ENCODE data around the gene CDC42.

DNA sequence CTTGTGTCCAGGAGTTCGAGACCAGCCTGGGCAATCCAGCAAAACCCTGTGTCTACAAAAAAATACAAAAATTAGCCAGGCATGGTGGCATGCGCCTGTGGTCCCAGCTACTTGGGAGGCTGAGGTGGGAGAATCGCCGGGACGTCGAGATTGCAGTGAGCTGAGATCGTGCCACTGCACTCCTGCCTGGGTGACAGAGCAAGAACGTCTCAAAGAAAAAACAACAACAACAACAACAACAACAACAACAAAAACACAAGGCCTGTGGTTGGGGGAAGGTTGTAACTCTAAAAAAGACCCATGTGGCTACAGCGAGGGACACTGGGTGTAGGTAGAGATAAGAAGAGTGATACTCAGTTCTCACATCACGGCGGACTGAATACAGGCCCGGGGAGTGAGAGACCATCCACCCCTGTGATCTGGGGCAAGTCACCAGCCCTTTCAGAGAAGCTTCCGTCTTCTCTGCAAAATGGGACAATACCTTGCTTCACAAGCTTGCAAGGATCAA, 848 bp upstream of the CDC42 start:
- TF ChIP-seq, protein P1, sequence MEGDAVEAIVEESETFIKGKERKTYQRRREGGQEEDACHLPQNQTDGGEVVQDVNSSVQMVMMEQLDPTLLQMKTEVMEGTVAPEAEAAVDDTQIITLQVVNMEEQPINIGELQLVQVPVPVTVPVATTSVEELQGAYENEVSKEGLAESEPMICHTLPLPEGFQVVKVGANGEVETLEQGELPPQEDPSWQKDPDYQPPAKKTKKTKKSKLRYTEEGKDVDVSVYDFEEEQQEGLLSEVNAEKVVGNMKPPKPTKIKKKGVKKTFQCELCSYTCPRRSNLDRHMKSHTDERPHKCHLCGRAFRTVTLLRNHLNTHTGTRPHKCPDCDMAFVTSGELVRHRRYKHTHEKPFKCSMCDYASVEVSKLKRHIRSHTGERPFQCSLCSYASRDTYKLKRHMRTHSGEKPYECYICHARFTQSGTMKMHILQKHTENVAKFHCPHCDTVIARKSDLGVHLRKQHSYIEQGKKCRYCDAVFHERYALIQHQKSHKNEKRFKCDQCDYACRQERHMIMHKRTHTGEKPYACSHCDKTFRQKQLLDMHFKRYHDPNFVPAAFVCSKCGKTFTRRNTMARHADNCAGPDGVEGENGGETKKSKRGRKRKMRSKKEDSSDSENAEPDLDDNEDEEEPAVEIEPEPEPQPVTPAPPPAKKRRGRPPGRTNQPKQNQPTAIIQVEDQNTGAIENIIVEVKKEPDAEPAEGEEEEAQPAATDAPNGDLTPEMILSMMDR (conservative IDR thresholded peaks at IDR 0.05; ENCODE audit: low read depth, low read length) = no peak
- TF ChIP-seq RFX5 (IDR thresholded peaks at IDR 0.05; ENCODE audit: low read depth, low read length) = no peak
- TF ChIP-seq POLR2A (IDR thresholded peaks at IDR 0.05; ENCODE audit: low read depth, low read length) = no peak
- TF ChIP-seq CEBPB (IDR thresholded peaks at IDR 0.05; ENCODE audit: low read depth, low read length) = no peak
- TF ChIP-seq MAFK (IDR thresholded peaks at IDR 0.05; ENCODE audit: low read depth, low read length) = no peak
- no peak for TF ChIP-seq MXI1 (IDR thresholded peaks at IDR 0.05; ENCODE audit: borderline replicate concordance, low read depth, low read length)
- TF ChIP-seq FOS (IDR thresholded peaks at IDR 0.05; ENCODE audit: low read depth, low read length) = no peak
- no peak for TF ChIP-seq SMC3 (IDR thresholded peaks at IDR 0.05; ENCODE audit: low read depth, low read length)
- TF ChIP-seq, protein P2, sequence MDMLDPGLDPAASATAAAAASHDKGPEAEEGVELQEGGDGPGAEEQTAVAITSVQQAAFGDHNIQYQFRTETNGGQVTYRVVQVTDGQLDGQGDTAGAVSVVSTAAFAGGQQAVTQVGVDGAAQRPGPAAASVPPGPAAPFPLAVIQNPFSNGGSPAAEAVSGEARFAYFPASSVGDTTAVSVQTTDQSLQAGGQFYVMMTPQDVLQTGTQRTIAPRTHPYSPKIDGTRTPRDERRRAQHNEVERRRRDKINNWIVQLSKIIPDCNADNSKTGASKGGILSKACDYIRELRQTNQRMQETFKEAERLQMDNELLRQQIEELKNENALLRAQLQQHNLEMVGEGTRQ (IDR thresholded peaks at IDR 0.05; ENCODE audit: low read depth, low read length) = no peak
- TF ChIP-seq, protein P3, sequence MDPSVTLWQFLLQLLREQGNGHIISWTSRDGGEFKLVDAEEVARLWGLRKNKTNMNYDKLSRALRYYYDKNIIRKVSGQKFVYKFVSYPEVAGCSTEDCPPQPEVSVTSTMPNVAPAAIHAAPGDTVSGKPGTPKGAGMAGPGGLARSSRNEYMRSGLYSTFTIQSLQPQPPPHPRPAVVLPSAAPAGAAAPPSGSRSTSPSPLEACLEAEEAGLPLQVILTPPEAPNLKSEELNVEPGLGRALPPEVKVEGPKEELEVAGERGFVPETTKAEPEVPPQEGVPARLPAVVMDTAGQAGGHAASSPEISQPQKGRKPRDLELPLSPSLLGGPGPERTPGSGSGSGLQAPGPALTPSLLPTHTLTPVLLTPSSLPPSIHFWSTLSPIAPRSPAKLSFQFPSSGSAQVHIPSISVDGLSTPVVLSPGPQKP (IDR thresholded peaks at IDR 0.05; ENCODE audit: borderline replicate concordance, low read depth, low read length) = no peak
- no peak for TF ChIP-seq RAD21 (IDR thresholded peaks at IDR 0.05; ENCODE audit: low read length)
- no peak for TF ChIP-seq RCOR1 (IDR thresholded peaks at IDR 0.05; ENCODE audit: insufficient replicate concordance, low read length)
- TF ChIP-seq BHLHE40 (IDR thresholded peaks at IDR 0.05; ENCODE audit: low read depth, low read length) = no peak

Measured in IMR-90 (cell line).